Stimulated activated CD8-positive, alpha-beta memory T cell treated with anti-CD3 and anti-CD28 coated beads, Interleukin-12 subunit alpha, Interleukin-12 subunit beta, amount 100 ng/mL, for 24 hours (primary cell): ENCODE measurements around the gene COLEC12.
"Not testable (repeated sequence)": the region's sequence is repeated elsewhere in the genome, so short reads cannot be mapped to it uniquely, and the experiment has no call there.

Experiments
- DNase-seq: peaks from one replicate; pipeline ENCODE4 v3.0.0-alpha.2; 2020; ENCODE audit errors: extremely low read depth

COLEC12 gene

DNA sequence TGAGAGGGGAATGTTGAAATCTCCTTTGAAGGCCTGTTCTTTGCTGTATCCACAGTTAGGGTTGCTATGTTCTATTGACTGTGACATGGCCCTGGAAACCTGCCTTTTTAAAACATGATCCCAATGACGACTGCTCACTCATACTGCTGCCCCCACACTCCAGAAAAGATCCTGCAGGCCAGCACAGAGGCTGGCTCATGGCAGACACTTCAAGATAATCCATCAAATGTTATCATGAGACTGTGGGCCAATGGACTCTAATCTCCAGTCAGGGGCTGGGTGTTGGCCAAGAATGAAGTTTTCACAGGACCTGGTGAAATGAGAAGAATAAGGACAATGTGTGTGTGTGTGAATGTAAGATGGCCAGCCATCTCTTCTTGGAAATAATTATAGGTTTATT, 173.7 kb downstream of the COLEC12 start:
- no peak for DNase-seq

DNA sequence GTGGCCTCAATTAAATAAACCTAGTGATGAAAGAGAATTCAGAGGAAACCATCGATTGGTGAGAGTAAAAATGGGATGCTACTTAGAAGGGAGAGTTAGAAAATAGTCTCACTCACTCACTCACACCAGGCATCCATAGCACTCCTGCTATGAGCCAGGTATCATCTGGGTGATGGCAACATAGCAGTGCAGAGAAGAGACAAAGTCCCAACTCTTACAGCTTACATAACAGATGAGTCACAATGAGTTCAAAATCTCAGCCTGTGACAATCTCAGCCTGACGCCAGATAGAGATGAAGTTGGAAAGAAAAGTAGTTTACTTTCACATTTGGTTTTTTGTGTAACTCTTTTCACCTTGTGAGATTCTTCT, 177.3 kb downstream of the COLEC12 start:
- DNase-seq = no peak

DNA sequence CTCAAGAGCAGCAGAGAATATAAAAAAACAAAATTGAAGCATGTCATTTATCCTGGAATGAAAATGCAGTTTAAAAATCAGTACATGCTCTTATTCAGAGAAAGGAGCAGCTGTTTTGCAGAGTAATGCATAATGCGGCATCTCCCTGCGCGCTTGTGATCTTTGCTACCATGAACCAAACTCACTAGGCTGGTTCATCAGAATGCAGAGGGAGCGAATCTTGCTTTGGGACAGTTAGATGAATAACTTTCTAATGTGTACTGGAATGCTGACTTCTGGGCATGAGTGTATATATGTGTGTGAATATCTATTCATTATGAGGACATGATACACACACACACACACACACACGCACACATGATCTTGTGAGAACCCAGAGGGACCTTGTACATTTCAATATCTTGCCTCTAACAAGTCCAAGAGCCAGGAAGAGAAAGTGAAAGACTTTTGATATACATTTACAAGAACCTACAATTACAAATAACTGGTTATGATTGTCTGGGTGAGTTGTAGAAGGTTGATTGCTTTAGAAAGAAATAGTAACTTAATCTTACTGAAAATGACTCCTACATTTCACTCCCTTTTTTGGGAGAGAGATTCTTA, 178.5 kb downstream of the COLEC12 start:
- DNase-seq = no peak

DNA sequence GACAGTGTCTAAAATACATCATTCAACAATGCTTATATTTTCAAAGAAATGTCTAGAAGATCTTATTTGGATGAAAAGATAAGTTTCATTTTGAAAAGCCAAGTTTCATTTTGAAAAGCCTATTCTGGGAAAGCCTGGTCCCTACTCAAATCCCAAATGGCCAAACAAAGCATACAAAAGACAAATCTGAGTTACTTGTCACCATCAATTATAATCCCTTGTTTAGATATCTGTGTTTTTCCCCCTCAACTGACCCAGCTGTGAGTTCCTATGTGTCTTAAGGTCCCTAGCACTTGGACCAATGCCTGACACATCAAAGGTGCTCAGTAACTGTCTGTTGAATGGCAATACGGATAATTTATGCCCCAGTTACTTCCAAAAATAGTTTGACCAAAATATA, 180.3 kb downstream of the COLEC12 start:
- DNase-seq = no peak

DNA sequence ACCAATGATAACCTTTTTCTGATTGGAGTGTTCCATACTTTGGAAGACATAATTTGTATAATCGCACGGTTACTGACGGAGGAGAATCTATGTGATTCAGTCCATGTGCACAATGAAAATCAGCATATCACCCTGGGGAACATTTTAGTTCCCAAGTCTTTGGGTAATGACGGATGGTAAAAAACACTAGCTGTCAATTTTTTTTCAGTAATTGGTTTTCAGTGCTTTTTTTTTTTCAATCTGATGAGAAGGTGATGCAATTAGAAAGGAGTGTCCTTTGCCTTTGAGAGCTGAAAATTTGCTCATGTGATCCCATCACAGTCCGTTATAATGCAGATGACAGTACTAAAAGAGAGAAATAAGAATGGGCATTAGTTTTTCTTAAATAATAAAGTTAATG, 180.8 kb downstream of the COLEC12 start:
- no peak for DNase-seq

DNA sequence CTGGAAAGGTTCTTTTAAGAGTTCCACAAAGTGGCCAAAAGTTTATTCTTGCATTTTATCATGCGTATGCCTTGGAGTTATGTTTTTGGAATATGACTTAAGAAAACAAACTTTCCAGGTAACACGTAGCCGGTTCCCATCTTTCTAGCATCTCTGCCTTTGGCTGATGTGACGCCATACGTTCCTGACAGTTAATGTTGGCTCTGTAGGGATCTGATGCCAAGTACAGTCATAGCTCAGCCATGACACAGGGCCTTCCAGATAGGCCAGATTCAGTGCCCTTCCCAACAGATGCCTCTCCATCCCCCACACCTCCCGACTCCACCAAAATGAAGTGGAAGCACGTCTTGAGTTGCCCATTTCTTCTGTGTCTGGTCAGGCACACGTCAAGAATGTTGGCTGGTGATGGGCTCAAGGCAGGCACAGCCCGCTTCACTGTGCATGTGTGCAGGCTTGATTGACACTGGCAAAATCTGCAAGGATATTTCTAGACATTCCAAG, 181.7 kb downstream of the COLEC12 start:
- no peak for DNase-seq

DNA sequence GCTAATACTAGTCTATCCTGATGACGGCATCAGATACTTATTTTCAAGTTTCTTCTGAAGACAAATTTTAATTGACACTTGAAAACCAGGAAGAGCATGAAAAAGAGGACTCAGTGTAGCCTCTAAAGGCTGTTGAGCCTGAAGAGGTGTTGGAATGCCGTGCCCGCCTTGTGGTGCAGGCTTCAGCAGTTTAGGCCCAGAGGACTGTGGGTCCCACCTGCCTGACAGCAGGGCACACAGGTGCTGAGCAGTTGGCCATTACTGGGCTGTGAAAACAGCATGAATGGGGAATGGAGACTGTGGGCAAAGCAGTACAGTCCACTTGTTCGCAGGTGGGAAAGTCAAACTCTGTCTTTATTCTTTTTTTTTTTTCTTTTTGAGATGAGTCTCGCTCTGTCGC, 182.9 kb downstream of the COLEC12 start:
- DNase-seq = no peak

DNA sequence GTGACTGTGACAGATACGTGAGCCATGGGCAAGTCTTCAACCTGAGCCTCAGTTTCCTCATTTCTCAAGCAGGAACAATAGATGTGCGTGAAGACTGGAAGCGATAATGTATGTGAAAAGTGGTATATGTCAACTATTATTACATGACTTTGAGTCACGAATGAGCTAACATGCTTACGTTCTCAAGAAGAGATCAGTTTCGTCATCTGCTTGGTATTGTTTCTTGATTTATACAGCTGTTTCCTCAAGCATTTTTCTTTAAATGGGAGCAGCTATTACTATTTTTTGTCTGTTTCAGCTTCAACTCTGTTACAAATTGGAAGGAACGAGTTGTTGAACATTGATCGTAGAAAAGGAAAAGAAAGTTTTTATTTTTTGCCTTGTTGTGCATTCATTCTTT, 184.1 kb downstream of the COLEC12 start:
- no peak for DNase-seq

DNA sequence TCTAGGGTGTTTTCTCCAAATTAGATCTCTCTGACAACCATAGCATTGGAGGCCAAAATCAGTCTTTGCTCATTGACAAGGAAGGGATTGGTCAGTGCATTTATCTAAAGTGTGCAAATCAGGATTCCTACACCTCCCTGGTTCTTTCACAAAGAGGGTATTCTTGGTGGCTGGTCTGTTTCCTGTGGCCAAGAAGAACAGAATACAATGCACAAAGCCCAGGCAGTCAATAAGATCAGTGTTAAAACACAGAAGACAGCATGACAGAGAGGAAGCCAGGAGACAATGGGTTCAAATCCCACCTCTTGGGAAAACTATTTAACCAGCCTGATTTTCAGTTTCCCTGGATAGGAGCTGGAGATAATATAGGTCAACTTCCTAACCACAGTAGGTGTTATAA, 186.6 kb downstream of the COLEC12 start:
- no peak for DNase-seq

DNA sequence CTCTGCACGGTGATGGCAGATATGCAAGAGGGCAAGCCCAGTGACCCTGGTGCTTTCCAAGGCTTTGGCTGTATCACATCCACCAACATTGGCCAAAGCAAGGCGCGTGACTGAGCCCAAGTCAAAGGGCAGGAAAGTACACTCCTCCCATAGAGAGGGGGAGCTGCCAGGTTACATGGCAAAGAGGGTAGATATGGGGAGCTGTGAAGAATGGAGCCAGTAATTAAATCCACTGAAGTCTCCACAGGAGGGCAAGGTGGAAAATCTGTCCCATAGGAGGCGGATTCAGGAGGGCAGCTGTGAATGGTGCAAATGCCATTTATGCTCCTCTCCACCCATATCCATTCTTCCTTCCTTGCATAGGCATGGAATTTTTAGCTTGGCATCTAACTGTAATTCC, 188.1 kb downstream of the COLEC12 start:
- DNase-seq = no peak

DNA sequence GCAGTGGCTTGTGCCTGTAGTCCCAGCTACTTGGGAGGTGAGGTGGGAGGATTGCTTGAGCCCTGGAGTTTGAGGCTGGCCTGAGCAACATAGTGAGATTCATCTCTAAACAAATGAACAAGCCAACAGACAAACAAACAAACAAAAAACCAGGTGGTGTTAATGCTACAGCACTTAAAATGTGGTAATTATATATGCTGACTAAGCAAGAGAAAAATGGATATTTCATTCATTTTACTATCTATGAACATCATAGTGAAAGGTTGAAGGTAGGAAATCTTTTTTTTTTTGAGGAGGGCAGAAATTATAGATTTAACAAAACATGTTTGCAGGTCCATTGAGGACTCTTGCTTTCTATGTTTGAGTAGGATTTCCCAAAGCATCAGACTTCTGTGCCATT, 190.5 kb downstream of the COLEC12 start:
- no peak for DNase-seq

DNA sequence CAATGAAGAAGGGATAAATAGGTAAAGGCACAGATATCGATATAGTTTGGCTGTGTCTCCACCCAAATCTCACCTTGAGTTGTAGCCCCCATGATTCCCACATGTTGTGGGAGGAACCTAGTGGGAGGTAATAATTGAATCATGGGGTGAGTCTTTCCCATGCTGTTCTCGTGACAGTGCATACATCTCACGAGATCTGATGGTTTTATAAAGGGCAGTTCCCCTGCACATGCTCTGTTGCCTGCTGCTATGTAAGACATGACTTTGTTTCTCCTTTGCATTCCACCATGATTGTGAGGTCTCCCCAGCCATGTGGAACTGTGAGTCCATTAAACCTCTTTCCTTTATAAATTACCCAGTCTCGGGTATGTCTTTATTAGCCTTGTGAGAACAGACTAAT, 192.4 kb downstream of the COLEC12 start:
- not testable (repeated sequence) for DNase-seq

DNA sequence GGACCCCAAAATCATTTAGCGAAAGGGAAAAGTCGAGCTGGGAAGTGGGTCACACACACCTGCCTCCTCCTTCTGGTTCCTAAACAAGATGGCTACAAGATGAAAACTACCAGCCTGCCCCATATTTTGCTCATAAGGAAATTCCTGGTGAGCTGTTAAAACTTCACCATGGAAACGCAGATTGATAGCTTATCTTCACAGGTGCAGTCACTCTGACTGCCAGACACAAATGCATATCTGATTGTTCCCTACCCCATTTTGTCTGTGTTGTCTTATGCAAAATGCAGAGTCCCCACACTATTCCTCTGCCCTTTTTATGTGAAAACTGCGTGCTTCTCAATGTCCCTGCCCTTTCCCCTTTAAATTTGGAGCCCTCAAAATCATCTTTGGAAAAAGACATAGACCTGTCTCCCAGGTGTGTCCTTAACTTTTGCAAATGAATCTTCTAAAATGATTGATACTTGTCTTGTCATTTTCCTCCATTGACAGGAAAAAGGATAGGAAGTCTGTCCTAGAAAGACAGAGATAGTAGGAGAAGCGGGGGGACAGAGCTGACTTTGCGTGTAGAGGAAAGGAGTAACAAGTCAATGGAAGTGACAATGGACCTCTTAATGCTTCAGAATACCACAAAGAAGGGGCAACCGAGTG, 193.8 kb downstream of the COLEC12 start:
- DNase-seq = no peak

DNA sequence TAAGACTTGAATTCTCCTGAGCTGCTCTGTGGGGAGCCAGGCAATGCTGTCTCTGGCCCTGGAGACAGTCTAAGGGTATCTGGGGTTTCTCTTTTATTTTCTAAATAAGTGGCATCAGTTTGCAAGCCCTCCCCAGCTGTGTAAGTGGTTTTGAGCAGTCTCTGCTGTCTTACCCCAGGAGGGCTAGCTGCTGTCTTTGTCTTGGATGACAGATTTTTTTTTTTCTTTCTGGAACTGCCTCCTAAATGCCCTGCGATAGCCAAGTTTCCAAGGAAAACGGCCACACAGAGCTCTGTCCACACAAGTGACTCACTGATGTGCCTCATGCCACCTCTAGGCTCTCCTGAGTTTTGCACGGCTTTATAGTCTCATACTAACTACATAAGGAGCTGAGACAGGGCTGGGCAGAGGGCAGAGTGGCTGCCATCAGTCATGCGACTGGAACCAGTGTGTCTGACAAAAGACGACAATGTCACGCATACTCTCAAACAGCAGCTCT, 195.4 kb downstream of the COLEC12 start:
- DNase-seq = no peak

DNA sequence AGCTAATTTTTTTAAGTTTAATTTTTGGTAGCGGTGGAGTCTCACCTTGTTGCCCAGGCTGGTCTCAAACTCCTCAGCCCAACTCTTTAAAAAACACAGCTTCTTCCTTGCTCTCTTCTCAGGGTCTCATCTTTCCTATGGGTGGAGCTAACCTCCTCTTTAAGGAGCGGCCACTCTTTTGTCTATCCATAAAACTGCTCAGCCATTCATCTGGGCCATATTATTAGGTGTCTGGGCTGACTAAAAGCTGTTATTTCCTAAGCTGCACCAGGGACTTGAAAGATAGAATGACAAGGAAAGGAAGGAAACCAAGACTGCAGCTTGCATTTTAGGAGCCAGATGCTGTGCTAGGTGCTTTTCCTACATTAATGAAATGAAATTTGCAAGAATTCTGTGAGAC, 196.9 kb downstream of the COLEC12 start:
- DNase-seq = no peak

DNA sequence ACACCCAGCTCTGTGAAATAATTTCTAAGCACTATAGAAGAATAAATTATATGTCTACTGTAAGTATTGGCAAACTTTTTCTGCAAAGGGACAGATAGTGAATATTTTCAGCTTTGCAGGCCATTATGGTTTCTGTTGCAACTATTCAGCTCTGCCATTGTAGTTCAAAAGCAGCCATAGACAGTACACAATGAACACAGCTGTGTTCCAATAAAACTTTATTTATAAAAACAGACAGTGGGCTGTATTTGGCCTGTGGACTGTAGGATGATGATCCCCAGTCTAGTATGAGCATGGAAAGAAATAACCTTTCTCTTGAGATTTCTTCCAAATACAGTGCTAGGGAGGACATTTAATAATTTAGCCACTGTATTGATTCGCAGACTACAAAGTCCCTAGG, 197.5 kb downstream of the COLEC12 start:
- DNase-seq = no peak

DNA sequence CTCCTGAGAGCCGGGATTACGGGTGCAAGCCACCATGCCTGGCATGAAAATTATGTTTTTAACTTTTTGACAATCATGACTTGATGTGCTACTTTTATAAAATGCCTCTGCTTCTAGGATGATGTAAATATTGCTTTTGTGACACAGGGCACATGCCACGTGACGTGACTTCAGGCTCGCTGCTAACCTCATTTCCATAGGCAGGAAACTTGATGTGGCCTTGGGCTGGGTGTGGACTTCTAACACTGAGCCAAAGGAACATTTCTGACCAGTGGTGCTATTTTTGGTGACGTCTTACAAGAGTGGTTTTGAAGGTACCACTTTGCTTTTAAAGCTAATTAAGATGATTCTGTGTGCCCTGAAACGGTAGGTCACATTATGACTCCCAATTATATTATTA, 198.4 kb downstream of the COLEC12 start:
- no peak for DNase-seq

DNA sequence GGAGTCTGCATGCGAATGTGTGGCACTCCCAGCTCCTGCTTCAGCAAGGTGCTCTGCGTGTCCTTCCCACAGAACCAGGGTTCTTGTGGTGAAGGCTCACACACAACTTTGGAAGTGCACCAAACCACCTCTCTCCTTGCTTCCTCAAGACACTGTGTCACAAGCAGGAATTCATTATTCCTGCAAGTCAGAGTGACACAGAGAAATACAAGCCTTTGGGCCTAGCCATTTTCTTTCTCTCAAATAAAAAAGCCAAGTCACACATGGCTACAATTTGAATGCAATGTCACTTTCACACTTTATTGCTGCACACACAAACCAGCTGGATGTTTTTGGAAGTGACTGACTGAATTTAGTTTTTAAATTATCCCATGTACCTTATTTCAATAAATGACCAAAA, 202.6 kb downstream of the COLEC12 start:
- DNase-seq = no peak

DNA sequence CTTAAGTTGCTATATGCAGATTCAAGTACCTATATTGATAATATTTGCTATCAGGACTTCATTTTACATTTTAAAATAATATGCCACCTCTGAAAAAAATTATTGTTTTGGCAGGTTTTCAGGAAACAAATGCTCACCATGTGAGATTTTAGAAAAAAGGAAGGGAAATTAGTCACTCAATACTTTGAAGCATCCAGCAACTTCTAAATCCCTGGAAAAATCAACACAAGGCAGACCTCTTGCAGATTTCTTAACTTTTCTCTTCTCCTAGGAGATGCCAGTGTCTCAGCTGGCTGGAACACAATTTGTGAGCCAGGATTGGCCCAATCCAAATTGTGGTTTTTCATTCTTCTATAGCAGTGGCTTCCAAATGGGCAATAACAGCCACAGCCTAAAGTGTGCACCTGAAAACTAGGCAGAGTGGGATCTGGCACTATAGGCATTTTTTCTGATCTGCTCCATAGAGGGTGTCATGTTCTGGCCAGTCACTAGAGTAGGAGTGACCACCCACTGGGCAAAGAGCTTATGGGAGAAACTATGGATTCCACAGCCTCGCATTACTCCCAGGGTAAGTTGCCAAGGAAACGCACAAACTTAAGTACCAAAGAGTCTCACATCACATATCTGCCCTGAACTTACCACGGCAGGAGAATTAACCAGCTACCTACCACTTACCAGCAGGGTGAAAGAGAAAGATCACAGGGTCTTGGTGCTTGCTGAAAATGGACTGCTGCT, 204.6 kb downstream of the COLEC12 start:
- no peak for DNase-seq

DNA sequence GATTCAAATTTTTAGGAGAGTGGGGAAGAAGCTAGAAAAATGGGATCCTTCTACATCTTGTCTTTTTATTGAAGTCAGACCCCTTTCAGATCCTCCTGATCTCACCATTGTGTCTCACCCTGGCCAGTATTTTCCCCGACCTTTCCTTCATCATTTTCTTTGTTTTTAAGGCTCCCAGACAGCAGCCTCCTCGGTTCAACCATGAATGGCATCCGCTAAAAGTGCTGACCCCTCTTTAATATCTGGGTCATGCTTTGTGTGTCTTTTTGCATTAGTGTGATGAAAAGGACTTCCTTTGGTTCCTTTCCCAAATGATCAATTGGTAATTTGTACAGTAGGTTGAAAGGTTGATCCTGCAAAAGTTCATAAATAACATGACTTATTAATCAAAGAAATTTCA, 205.9 kb downstream of the COLEC12 start:
- no peak for DNase-seq

DNA sequence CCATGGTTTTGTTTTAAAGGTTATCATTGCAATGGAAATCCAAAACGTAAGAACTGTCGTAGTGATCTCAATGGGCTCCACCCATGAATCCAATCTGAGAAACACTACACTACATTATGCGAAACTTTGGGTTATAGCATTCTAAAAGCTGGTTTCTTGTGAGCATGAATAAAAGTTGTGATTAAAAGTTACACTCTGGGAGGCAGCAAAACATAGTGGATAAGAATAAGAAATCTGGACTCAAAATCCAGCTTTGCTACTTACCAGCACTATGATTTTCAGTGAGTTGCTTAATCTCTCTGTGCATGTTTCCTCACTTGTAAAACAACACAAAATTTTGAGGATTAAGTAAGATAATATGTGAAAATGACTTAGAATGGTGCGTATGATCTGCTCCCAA, 207.0 kb downstream of the COLEC12 start:
- DNase-seq = no peak

DNA sequence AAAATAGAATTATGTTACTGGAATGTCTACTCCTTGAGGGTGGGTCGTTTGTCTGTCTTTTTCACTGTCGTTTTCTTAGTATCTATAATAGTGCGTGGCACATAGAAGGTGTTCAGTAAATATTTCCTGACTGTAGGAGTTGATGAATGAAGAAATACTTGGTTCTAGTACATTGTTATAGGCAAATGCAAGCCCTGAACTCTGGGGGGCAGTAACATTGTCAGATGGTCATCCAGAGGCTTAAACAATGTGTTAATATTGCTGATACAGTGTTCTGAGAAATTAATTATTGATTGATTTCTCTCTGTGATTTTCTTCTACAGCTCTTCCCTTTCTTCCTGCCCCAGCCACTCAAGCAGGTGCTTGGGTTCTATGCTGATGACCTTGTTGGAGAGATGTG, 208.2 kb downstream of the COLEC12 start:
- DNase-seq = no peak

DNA sequence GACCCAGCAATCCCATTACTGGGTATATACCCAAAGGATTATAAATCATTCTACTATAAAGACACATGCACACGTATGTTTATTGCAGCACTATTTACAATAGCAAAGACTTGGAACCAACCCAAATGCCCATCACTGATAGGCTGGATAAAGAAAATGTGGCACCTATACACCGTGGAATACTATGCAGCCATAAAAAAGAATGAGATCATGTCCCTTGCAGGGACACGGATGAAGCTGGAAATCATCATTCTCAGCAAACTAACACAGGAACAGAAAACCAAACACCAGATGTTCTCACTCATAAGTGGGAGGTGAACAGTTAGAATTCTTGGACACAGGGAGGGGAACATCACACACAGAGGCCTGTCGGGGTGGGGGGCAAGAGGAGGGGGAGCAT, 210.5 kb downstream of the COLEC12 start:
- not testable (repeated sequence) for DNase-seq
